ENCODE measurements around the gene TBCEL. TPM values are rescaled to one million over a fixed set of nuclear protein-coding genes. Genes with fewer than 3 reads are reported as not detected.
"Not testable (repeated sequence)": the region's sequence is repeated elsewhere in the genome, so short reads cannot be mapped to it uniquely, and the experiment has no call there.

TBCEL gene
- total RNA-seq, 1 donor from 2014 or later: 8.7 TPM

- Mint-ChIP-seq H3K36me3 (ENCODE audit: low read depth) (no peaks in the 10 kb centered on the region), H3K4me3 (no peak overlapping the region), H3K27me3 (peaks cover 26% of the 10 kb centered on the region), H3K4me1 (no peaks in the 10 kb centered on the region), H3K9me3 (no peaks in the 10 kb centered on the region), H3K27ac (no peak overlapping the region)
- intact Hi-C loops (cut with micrococcal nuclease): loop anchor here (5.0 to 10.0 kb wide), 3 partner anchors 84 to 156 kb away; no protein-coding TSS in a partner anchor
- no peak for DNase-seq
Observed at GRCh38 chr11:121110871-121111724, 87.2 kb downstream of the TBCEL start.

DNA sequence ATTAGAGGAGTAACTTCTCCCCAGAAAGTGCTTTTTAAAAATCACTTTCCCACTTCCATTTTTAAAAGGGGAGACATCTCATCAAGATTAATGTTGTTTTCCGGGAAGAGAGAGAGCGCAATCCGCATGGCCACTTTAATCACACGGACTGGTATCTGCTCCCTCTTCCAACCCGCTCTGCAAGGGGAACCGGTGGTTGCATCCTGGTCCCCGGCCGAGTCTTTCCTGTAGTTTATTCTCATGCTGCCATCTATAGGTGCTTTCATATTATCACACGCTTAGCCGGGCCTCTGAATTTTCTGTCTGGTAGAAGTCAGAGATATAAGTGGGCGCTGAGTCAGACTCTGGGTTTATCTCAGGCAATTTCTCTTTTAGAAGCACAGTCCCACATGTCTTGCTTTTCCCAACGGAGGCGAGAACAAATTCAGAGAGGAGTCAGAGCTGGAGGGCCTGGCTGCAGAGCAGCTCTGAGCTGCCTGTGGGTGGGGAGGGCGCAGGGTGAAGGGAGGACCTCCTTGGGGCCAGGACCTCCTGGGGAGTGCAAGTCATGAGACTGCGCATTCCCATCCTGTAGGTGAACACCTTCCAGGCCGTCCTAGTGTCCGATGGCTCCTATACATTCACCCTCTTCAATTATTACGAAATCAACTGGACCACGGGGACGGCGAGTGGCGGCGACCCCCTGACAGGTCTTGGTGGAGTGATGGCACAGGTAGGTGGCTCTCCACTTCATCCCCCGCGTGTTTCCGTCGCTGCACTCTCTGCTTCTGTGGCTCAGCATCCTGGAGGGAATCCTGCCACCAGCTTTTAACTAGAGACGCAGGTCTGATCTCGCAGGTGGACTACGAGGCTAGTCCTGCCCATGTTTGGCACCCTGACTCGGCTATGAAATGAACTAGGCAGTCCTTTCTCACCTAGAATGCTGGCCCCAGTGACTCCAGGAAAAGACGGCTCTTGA is 88.9 kb downstream of the TBCEL start:
- intact Hi-C loops (cut with micrococcal nuclease): loop anchor here (5.0 to 10.0 kb wide), 3 partner anchors 82 to 158 kb away; no protein-coding TSS in a partner anchor
- Mint-ChIP-seq H3K9me3 (no peaks in the 10 kb centered on the region), H3K27me3 (peaks cover 26% of the 10 kb centered on the region), H3K36me3 (ENCODE audit: low read depth) (no peaks in the 10 kb centered on the region), H3K4me1 (no peaks in the 10 kb centered on the region), H3K27ac (no peak overlapping the region), H3K4me3 (no peak overlapping the region)
- DNase-seq: peak; percentile 74

DNA sequence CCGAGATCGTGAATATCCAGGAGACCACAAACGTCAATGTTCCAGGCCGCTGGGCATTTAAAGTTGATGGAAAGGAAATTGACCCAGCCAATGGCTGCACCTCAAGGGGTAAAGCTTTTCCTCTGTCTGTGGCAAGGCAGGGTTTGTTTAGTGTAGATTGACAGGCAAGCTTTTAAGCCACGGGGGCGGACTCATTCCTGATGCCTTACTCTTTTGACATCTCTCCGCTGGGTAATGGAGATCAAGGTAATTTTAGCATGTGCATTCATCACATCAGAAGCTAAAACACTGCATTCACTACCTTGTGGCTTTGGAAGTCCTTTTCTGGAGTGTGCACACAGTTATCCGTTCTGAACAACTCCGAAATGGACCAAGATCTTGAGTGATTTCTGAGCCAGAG is 89.7 kb downstream of the TBCEL start:
- intact Hi-C loops (cut with micrococcal nuclease): loop anchor here (5.0 to 10.0 kb wide), 3 partner anchors 81 to 159 kb away; no protein-coding TSS in a partner anchor
- DNase-seq: no peak
- no peaks in the 10 kb centered on the region for H3K9me3 Mint-ChIP-seq
- peaks cover 26% of the 10 kb centered on the region for H3K27me3 Mint-ChIP-seq
- no peaks in the 10 kb centered on the region for H3K36me3 Mint-ChIP-seq (ENCODE audit: low read depth)
- H3K27ac Mint-ChIP-seq: no peak overlapping the region
- no peaks in the 10 kb centered on the region for H3K4me1 Mint-ChIP-seq
- no peak overlapping the region for H3K4me3 Mint-ChIP-seq

DNA sequence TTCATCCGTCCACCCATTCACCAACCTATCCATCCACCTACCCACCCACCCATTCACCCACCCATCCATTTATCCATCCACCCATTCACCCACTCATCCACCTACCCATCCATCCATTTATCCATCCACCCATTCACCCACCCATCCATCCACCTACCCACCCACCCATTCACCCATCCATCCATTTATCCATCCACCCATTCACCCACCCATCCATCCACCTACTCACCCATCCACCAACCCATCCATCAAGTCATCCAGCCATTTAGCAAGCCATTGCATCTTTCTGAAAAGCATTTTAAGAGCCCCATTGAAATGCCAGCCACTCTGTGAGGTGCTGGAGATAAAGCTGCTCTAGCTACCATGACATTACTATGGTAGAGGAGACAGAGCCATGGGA is 91.1 kb downstream of the TBCEL start:
- not testable (repeated sequence) for H3K27ac Mint-ChIP-seq; H3K36me3 Mint-ChIP-seq (ENCODE audit: low read depth); DNase-seq; H3K9me3 Mint-ChIP-seq; H3K4me3 Mint-ChIP-seq; H3K4me1 Mint-ChIP-seq
- H3K27me3 Mint-ChIP-seq: peaks cover 18% of the 10 kb centered on the region
- intact Hi-C loops (cut with micrococcal nuclease): loop anchor here (10.0 kb wide), 2 partner anchors 80 to 160 kb away; no protein-coding TSS in a partner anchor

GRCh38 chr11:121117788-121118187 is 93.9 kb downstream of the TBCEL start:
- DNase-seq: no peak
- Mint-ChIP-seq H3K27me3 (no peaks in the 10 kb centered on the region), H3K36me3 (ENCODE audit: low read depth) (no peaks in the 10 kb centered on the region), H3K4me1 (no peaks in the 10 kb centered on the region), H3K9me3 (no peaks in the 10 kb centered on the region), H3K4me3 (no peak overlapping the region), H3K27ac (no peak overlapping the region)
- intact Hi-C loops (cut with micrococcal nuclease): loop anchor here (10.0 kb wide), 2 partner anchors 77 to 163 kb away; no protein-coding TSS in a partner anchor

- Mint-ChIP-seq H3K27me3 (no peaks in the 10 kb centered on the region), H3K4me1 (no peaks in the 10 kb centered on the region), H3K27ac (no peak overlapping the region), H3K9me3 (peaks cover 7% of the 10 kb centered on the region), H3K36me3 (ENCODE audit: low read depth) (no peaks in the 10 kb centered on the region), H3K4me3 (no peak overlapping the region)
- intact Hi-C loops (cut with micrococcal nuclease): loop anchor here (10.0 kb wide), 2 partner anchors 75 to 165 kb away; no protein-coding TSS in a partner anchor
- DNase-seq: no peak
Observed at GRCh38 chr11:121119440-121119839, 95.5 kb downstream of the TBCEL start.

GRCh38 chr11:121122328-121122727 is 98.4 kb downstream of the TBCEL start:
- intact Hi-C loops (cut with micrococcal nuclease): no loop called here
- peaks cover 7% of the 10 kb centered on the region for H3K9me3 Mint-ChIP-seq
- no peak for DNase-seq
- H3K36me3 Mint-ChIP-seq (ENCODE audit: low read depth): no peaks in the 10 kb centered on the region
- no peaks in the 10 kb centered on the region for H3K27me3 Mint-ChIP-seq
- no peak overlapping the region for H3K4me3 Mint-ChIP-seq
- H3K4me1 Mint-ChIP-seq: no peaks in the 10 kb centered on the region
- H3K27ac Mint-ChIP-seq: no peak overlapping the region

DNA sequence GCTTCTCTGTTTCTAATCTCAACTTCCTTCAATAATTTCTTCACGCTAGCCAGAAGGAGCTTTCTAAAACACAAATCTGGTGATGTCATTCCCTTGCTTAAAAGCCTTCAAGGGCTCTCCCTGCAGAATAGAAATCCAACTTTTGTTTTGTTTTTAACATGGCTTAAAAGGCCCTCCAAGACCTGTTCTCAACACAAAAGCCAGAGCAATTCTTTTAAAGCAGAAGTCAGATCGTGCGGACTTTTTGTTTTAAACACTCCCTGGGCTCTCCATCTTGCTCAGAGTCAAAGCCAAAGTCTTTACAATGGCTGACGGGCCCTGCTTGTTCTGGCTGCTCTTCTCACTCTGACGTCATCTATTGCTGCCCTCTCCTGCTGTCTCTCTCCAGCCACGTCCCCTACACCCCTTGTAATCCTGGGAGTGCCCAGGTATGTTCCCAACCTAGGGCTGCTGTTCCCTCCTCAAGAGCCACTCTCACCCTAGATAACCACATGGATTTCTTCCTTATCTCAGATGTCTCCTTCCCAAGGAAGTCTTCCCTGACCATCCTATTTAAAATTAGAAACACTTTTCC is 99.7 kb downstream of the TBCEL start:
- H3K36me3 Mint-ChIP-seq (ENCODE audit: low read depth): no peaks in the 10 kb centered on the region
- H3K9me3 Mint-ChIP-seq: peaks cover 7% of the 10 kb centered on the region
- no peaks in the 10 kb centered on the region for H3K27me3 Mint-ChIP-seq
- H3K4me1 Mint-ChIP-seq: no peaks in the 10 kb centered on the region
- DNase-seq: no peak
- no peak overlapping the region for H3K4me3 Mint-ChIP-seq
- intact Hi-C loops (cut with micrococcal nuclease): no loop called here
- no peak overlapping the region for H3K27ac Mint-ChIP-seq

GRCh38 chr11:121127809-121128208 is 103.9 kb downstream of the TBCEL start:
- H3K27me3 Mint-ChIP-seq: no peaks in the 10 kb centered on the region
- H3K4me3 Mint-ChIP-seq: no peak overlapping the region
- H3K27ac Mint-ChIP-seq: no peak overlapping the region

GRCh38 chr11:121129362-121130340 is 105.7 kb downstream of the TBCEL start:
- H3K9me3 Mint-ChIP-seq: no peaks in the 10 kb centered on the region
- no peaks in the 10 kb centered on the region for H3K36me3 Mint-ChIP-seq (ENCODE audit: low read depth)
- intact Hi-C loops (cut with micrococcal nuclease): no loop called here
- no peak overlapping the region for H3K27ac Mint-ChIP-seq
- no peaks in the 10 kb centered on the region for H3K4me1 Mint-ChIP-seq
- H3K27me3 Mint-ChIP-seq: no peaks in the 10 kb centered on the region
- DNase-seq: no peak
- H3K4me3 Mint-ChIP-seq: no peak overlapping the region

More at GRCh38 chr11:121127809-121128208, 103.9 kb downstream of the TBCEL start:
- Mint-ChIP-seq H3K36me3 (ENCODE audit: low read depth) (no peaks in the 10 kb centered on the region), H3K4me1 (no peaks in the 10 kb centered on the region), H3K9me3 (peaks cover 7% of the 10 kb centered on the region)
- DNase-seq: no peak
- intact Hi-C loops (cut with micrococcal nuclease): no loop called here

GRCh38 chr11:121131656-121132055 is 107.8 kb downstream of the TBCEL start:
- Mint-ChIP-seq H3K4me3 (no peak overlapping the region), H3K9me3 (no peaks in the 10 kb centered on the region), H3K27ac (no peak overlapping the region), H3K27me3 (no peaks in the 10 kb centered on the region), H3K36me3 (ENCODE audit: low read depth) (no peaks in the 10 kb centered on the region), H3K4me1 (no peaks in the 10 kb centered on the region)
- no peak for DNase-seq
- intact Hi-C loops (cut with micrococcal nuclease): no loop called here

- H3K27me3 Mint-ChIP-seq: no peaks in the 10 kb centered on the region
- intact Hi-C loops (cut with micrococcal nuclease): no loop called here
- no peak overlapping the region for H3K27ac Mint-ChIP-seq
- H3K4me3 Mint-ChIP-seq: no peak overlapping the region
- no peaks in the 10 kb centered on the region for H3K9me3 Mint-ChIP-seq
- DNase-seq: no peak
- no peaks in the 10 kb centered on the region for H3K4me1 Mint-ChIP-seq
- no peaks in the 10 kb centered on the region for H3K36me3 Mint-ChIP-seq (ENCODE audit: low read depth)
Observed at GRCh38 chr11:121132211-121132976, 108.5 kb downstream of the TBCEL start.
